GM12892 (cell line): ENCODE results near the gene SLC18B1. TPM values are rescaled to one million over a fixed set of nuclear protein-coding genes. Genes with fewer than 3 reads are reported as not detected.

Experiments used
- DNase-seq: peaks from one replicate; pipeline ENCODE4 v3.0.0; 2011; ENCODE audit not compliant: insufficient read length
- FAIRE-seq: peaks from 2 replicates; lab custom pipeline; 2011; peaks lifted over from hg19 to GRCh38; lab: Jason Lieb, UNC
- POLR2A ChIP-seq: IDR thresholded peaks from 2 replicates; pipeline ENCODE4 v1.6.1; 2011; ENCODE audit warnings: low read depth, low read length, control low read depth
- POLR2AphosphoS5 ChIP-seq: IDR thresholded peaks from 2 replicates; pipeline ENCODE4 v1.6.1; 2011; ENCODE audit warnings: low read depth, low read length, control low read depth
- TAF1 ChIP-seq: IDR thresholded peaks from 2 replicates; pipeline ENCODE4 v1.6.1; 2011; ENCODE audit warnings: low read depth, mild to moderate bottlenecking, control low read depth, low read length, borderline replicate concordance
- polyA plus RNA-seq: library from polyadenylated mRNA; unstranded; fragments of >200 nt; gene quantifications from one replicate; pipeline ENCODE4 v1.2.1, GENCODE V29; 2012; ENCODE audit warnings: missing spikeins, inconsistent platforms; ENCODE audit not compliant: missing spikeins

Gene SLC18B1
- 5.2 TPM for polyA plus RNA-seq

DNA sequence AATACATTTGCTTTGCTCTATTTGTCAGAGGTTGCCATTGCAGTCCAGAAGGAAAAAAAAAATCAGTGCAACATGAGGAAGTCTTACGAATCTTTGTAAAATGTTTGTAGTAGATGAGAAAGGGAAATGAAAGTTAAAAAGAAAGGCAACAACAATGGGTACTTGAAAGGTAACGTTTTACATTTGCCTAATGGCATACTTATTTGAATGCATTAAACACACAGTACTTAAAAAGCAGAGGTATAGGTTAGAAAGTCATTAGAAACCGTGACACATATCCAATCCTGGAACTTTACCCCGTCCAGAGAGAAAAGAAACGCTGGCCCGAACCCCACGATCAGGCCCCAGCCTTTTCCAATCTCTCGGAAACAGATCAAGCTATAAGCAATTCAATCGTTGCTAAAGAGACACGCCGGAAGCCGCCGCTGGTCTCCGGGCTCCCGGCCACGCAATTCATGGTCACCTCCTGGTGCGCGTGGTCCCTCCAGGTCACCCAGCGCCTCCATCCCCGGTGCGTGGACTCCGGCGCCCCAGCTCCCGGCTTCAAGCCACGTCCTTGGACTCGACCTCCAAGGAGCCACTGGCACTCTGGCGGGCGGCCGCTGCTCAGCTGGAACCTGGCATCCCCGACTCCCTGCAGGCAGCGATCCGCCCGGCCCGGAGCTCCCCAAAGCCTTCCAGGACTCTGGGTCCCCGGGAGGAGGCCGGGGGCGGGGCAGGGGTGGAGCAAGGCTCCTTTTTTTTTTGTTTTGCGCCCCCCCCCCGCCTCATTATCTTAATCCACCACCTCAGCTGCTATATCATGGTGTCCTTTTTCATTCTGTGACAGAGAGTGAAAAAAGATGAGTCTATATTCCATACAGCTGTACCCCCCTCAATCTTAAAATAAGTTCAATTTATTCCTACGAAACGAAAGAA is at the start of gene SLC18B1:
SLC18B1 (minus strand) TSS at position 687 of the 918 bp plus-strand sequence; CDS start at position 506, 181 bp downstream.
- no peak for FAIRE-seq
- DNase-seq: peak; percentile 22
- TF ChIP-seq TAF1 (no peak), POLR2A (no peak), POLR2AphosphoS5 (no peak)

DNA sequence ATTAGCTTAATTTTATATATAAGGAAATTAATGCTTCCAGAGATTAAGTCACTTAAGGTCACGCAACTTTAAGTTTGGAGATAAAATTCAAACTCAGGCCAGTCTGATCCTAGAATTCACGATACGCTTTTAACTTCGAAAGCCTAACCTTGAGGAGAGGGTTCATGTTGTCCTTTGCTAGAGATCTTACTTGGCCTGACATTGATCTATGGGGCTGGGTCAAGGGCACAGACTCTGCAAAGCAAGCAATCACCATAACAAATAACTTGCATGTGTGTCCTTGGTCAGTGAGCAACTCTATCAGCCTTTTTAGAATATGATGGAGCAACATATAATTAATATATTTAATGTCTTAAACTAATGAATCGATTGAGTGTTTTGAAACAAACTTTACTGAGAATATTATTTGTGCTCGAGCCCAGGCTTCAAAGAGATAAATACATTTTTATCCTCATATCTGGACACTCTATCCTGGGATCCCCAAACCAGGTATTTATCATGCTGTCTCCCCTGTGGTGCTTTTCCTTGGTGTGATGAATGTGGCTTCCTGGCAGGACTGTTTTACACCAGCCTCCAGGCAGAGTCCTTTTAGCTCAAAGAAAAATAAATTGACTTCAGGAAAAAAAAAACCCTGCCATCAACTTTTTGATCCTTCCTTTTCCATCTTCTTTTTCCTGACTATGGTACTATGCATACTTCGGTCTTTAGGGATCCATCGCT is 45.0 kb upstream of the SLC18B1 start:
- no peak for TF ChIP-seq TAF1
- TF ChIP-seq POLR2A: no peak
- TF ChIP-seq POLR2AphosphoS5: no peak
- FAIRE-seq (no peak), DNase-seq (no peak)

DNA sequence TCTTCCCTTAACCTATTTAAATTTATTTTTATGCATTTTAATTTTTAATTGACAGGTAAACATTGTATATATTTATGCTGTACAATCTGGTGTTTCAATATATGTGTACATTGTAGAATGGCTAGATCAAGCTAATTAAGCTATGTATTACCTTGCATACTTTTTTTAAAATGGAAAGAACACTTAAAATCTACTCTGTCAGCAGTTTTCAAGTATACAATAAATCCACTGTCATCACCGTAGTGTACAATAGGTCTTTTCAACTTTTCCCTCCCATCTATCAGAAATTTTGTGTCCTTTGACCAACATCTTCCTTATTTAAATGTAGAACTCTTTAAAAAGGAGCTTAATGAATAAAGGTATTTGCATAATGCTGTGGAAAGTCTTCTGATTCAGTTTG is 43.5 kb upstream of the SLC18B1 start:
- no peak for FAIRE-seq
- TF ChIP-seq POLR2A (no peak), POLR2AphosphoS5 (no peak), TAF1 (no peak)
- DNase-seq: no peak

DNA sequence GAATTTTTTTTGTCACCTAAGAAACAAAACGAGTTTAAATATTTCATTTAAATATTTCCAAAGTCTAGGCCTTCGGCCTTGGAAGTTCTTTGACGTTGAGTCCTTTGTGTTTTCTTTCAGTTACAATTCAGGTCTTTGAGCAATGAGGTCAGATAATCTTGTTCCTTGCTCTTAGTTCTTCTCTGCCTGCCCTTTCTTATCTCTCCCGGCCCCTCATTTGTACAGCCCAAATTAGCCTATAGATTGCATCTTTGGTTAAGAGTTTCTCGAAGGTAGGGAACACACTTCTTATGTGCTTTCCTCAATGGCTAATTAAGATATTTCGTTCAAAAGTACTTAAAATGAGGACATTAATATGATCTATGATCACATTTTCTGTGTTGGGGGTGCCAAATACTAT is 34.5 kb upstream of the SLC18B1 start:
- no peak for TF ChIP-seq TAF1
- TF ChIP-seq POLR2AphosphoS5: no peak
- TF ChIP-seq POLR2A: no peak
- DNase-seq (no peak), FAIRE-seq (no peak)

DNA sequence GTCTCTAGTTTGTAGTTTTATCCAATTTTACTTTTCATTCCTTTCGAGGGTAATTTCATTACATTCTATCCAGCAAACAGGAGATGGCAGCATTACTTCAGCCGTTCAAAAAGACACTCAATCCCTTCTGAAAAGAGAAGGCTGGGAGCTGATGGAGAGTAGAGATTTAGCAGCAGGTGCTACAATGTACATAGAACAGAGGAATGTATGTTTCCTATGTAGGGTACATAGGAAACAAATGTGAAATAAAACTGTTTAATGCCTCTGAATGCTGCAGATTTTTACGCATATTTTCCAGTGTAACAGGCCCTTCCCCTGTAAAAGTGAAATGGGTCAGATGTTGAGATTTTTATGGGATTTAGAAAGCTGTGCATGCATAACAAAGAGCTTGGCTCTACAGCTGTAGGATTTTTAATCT is 31.9 kb upstream of the SLC18B1 start:
- DNase-seq (no peak), FAIRE-seq (peak; percentile 33)
- TF ChIP-seq POLR2AphosphoS5 (no peak), TAF1 (no peak)

DNA sequence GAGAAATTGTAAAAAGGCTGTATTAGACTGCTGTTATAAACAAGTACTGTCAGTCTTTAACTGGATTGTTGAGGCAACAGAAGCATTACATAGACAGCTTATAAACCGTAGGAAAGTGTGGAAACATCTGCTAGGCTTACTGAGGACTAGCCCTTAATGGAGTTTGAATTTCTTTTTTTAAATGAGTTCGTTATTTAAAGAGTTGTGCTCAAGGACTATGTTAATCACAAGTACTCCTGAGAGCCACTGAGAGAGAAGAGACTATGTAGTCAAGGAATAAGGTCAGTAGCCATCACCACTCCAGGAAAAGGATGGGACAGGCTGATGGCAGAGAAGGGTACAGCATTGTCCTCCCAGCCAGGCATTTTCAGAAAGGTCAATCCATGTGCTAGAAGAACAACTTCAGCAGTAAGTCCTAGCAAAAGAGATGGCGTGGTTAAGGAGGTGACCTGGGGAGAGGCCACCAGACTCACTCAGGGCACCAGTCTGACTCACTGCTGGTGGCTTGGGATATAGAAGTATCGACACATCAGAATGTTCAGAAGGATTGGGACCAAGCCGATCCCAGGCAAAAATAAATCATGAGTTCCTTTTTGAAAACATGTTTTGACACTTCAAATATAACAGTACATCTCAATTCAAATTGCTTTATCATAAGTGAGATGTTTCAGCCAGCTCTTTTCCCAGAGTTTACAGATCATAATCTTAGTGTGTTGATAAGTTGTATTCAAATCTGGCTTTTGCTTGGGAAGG is 22.4 kb upstream of the SLC18B1 start:
- FAIRE-seq (no peak), DNase-seq (no peak)
- TF ChIP-seq TAF1 (no peak), POLR2A (no peak; the same call in 1 of the 2 replicates), POLR2AphosphoS5 (peak; percentile 80; the same call in 1 of the 2 replicates)

DNA sequence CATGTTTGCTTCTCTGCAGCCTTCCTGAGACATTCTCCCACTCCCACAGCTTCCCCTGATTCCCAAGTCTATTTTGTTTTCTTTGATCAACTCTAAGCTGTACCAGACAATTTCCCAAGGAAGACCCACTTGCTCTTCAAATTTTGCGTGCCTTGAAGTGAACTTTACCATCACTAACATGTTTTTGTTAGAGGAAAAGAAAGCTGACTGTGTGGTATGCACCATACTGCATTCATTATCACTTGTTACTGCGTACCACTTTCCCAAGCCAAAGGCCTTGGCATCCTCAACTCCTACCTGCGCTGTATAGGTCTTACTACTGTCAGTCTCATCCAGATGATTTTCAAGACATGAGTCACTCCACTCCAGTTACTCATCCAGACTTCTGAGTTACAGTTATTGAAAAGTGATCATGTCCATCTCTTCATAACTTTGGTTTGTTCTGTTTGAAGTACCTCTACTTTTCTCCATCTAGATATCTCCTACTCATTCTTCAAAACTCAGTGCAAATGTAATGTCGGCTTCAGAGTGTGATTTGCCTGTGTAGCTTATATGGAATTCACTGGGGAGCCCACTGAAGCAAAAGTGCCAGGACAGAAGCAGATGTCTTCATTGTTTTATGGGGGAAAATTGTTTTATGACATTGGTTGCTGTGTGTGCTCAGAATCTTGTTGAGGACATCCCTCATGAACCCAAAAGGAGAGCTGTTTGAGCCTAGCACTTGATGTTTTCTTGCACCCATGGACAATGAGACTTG is 21.1 kb upstream of the SLC18B1 start:
- DNase-seq (no peak), FAIRE-seq (no peak)
- peak; percentile 79; the same call in 1 of the 2 replicates for TF ChIP-seq POLR2AphosphoS5
- no peak; the same call in 1 of the 2 replicates for TF ChIP-seq POLR2A

DNA sequence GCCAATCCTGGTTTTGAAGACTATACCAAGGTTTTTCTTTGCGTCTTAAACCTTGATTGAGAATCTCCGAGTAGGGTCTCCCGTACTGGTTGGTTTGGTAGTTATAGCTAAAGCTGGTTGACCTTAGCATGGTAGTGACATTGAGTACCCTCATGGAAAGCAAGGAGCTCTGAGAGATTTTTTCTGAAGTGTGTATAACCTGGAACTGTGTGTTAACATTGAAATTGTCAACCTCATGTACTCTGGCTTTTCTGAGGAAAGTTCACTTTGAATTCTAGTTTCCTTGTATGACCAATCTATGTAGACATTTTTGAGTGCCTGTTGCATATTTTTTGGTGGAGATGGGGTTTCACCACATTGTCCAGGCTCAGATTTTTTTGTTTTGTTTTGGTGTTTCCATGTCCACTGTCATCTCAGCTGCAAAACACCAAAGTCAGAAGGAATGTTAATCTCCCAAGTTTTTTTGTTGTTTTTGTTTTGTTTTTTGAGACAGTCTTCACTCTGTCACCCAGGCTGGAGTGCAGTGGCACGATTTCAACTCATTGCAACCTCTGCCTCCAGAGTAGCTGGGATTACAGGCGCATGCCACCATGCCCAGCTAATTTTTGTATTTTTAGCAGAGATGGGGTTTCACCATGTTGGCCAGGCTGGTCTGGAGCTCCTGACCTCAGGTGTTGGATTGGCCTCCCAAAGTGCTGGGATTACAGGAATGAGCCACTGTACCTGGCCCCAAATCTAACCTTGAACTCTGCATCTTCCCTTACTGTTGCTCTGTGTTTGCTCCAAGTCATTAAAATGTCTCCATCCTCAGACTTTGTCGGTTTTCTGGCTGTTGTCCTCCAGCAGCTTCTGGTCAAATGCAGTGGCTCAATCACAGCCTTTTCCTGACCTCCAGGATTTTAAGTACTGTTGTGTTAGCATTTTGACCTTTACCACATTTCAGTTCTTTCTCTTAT is 20.2 kb upstream of the SLC18B1 start:
- TF ChIP-seq TAF1 (no peak), POLR2AphosphoS5 (peak; percentile 1; the same call in 1 of the 2 replicates), POLR2A (peak; percentile 55; the same call in 1 of the 2 replicates)
- FAIRE-seq (no peak), DNase-seq (no peak)

DNA sequence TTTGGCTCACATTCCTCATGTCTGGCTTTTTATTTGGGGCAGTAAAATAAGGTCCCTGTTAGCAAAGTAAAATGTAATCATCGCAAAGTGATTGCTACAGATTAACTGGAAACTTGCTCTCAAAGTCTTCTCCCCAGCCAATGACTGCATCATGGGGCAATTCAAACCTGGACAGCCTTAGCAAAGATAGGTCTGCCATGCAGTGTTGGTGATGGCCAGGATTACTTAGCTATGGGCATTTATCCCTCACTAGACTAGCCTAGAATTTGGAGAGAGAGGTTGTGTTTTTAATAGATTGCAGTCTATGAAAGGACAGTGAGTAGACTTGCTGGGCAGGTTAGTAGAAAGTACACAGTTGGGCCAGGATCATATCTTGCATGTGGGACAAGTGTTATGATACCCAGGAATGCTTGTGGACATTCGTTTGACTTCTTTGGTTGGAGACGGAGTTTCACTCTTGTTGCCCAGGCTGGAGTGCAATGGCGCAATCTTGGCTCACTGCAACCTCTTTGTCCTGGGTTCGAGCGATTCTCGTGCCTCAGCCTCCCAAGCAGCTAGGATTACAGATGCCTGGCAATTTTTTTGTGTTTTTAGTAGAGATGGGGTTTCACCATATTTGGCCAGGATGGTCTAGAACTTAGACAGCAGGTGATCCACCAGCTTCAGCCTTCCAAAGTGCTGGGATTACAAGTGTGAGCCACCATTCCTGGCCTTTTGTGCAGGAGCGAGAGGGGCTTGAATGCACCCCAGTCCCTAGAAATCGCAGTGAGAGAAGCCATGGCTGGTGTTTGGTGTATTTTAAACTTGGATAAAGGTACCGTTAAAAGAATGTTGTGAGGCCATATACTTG is 19.3 kb upstream of the SLC18B1 start:
- DNase-seq (no peak), FAIRE-seq (no peak)
- TF ChIP-seq POLR2AphosphoS5: peak; percentile 54; the same call in 1 of the 2 replicates
- peak; percentile 52; the same call in 1 of the 2 replicates for TF ChIP-seq POLR2A
- no peak for TF ChIP-seq TAF1
